KOPT-K1 (cell line): ENCODE measurements around the gene MTERF4.

ENCODE experiments used
- H3K27ac ChIP-seq: fragments of 200-600 bp; sonication (generic); 2 replicates; pipeline ENCODE4 v1.5.1; 2016; ENCODE audit warnings: antibody characterized with exemption, mild to moderate bottlenecking, low read depth, low read length; ENCODE audit not compliant: poor library complexity, severe bottlenecking
- H3K36me3 ChIP-seq: fragments of 200-600 bp; sonication (generic); 2 replicates; pipeline ENCODE4 v1.5.1; 2017; ENCODE audit warnings: antibody characterized with exemption, mild to moderate bottlenecking, low read length, moderate library complexity; ENCODE audit not compliant: insufficient read depth
- H3K9me3 ChIP-seq: fragments of 200-600 bp; sonication (generic); 2 replicates; pipeline ENCODE4 v1.5.1; 2017; ENCODE audit warnings: antibody characterized with exemption, low read length, mild to moderate bottlenecking; ENCODE audit not compliant: insufficient read depth, poor library complexity, severe bottlenecking

MTERF4 gene

GRCh38 chr2:241066171-241066892 is 35.8 kb downstream of the MTERF4 start:
- Histone ChIP-seq H3K9me3 (no peaks in the 10 kb centered on the region), H3K27ac (no peak overlapping the region), H3K36me3 (no peaks in the 10 kb centered on the region)

- H3K9me3 ChIP-seq: no peaks in the 10 kb centered on the region
- H3K36me3 ChIP-seq: no peaks in the 10 kb centered on the region
- no peak overlapping the region for H3K27ac ChIP-seq
Observed at GRCh38 chr2:241065355-241065803, 36.7 kb downstream of the MTERF4 start.

- Histone ChIP-seq H3K27ac (no peak overlapping the region), H3K9me3 (no peaks in the 10 kb centered on the region), H3K36me3 (no peaks in the 10 kb centered on the region)
Observed at GRCh38 chr2:241064802-241065354, 37.2 kb downstream of the MTERF4 start.

GRCh38 chr2:241064008-241064801 is 37.9 kb downstream of the MTERF4 start:
- H3K27ac ChIP-seq: no peak overlapping the region
- H3K36me3 ChIP-seq: no peaks in the 10 kb centered on the region
- no peaks in the 10 kb centered on the region for H3K9me3 ChIP-seq

- Histone ChIP-seq H3K9me3 (no peaks in the 10 kb centered on the region), H3K36me3 (no peaks in the 10 kb centered on the region), H3K27ac (no peak overlapping the region)
Observed at GRCh38 chr2:241063587-241063986, 38.5 kb downstream of the MTERF4 start.

GRCh38 chr2:241063093-241063551 is 39.0 kb downstream of the MTERF4 start:
- no peaks in the 10 kb centered on the region for H3K9me3 ChIP-seq
- H3K36me3 ChIP-seq: no peaks in the 10 kb centered on the region
- H3K27ac ChIP-seq: no peak overlapping the region

GRCh38 chr2:241062389-241063092 is 39.5 kb downstream of the MTERF4 start:
- Histone ChIP-seq H3K27ac (no peak overlapping the region), H3K36me3 (no peaks in the 10 kb centered on the region), H3K9me3 (no peaks in the 10 kb centered on the region)

- no peaks in the 10 kb centered on the region for H3K36me3 ChIP-seq
- H3K27ac ChIP-seq: no peak overlapping the region
- H3K9me3 ChIP-seq: no peaks in the 10 kb centered on the region
Observed at GRCh38 chr2:241061275-241061674, 40.8 kb downstream of the MTERF4 start.

- no peaks in the 10 kb centered on the region for H3K36me3 ChIP-seq
- H3K27ac ChIP-seq: no peak overlapping the region
- no peaks in the 10 kb centered on the region for H3K9me3 ChIP-seq
Observed at GRCh38 chr2:241053576-241054251, 48.4 kb downstream of the MTERF4 start.

- Histone ChIP-seq H3K36me3 (no peaks in the 10 kb centered on the region), H3K9me3 (no peaks in the 10 kb centered on the region), H3K27ac (no peak overlapping the region)
Observed at GRCh38 chr2:241052677-241053360, 49.3 kb downstream of the MTERF4 start.

GRCh38 chr2:241051578-241052487 is 50.3 kb downstream of the MTERF4 start:
- H3K27ac ChIP-seq: no peak overlapping the region
- no peaks in the 10 kb centered on the region for H3K36me3 ChIP-seq
- H3K9me3 ChIP-seq: no peaks in the 10 kb centered on the region

GRCh38 chr2:241050624-241051577 is 51.2 kb downstream of the MTERF4 start:
- Histone ChIP-seq H3K27ac (no peak overlapping the region), H3K36me3 (no peaks in the 10 kb centered on the region), H3K9me3 (peaks cover 6% of the 10 kb centered on the region)
